ENCODE measurements around the gene HSD3B7. TPM values are rescaled to one million over a fixed set of nuclear protein-coding genes. Genes with fewer than 3 reads are reported as not detected.

Gene HSD3B7
- total RNA-seq, 4 donors from 2014 or later, result 13.2 to 20.8 (median 16.0) TPM

DNA sequence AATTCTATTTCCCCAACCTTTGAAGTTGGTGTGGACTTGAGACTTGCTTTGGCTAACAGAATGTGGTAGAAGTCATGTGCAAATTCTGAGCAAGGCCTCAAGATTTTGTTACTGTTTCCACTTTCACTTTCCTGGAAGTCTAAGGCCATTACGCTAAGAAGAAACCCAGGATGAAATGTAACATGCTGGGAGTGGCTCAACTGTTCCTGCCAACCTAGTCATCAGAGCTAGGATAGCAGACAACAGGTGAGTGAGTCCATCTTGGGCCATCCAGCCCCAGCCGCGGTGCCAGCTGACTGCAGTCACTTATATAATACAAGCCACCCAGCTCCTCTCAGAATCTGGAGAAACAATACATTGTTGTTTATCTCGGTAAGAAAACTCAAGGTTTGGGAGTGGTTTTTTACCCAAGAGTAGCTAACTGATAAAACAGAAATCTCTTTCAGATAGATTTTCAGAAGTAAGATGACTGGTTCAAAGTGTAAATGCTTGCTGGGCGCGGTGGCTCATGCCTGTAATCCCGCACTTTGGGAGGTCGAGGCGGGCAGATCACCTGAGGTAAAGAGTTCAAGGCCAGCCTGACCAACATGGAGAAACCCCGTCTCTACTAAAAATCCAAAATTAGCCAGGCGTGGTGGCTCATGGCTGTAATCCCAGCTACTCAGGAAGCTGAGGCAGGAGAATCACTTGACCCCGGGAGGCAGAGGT is 37.7 kb downstream of the HSD3B7 start:
- Histone ChIP-seq H3K4me3 (no peak overlapping the region), H3K9me3 (no peaks in the 10 kb centered on the region), H3K36me3 (no peaks in the 10 kb centered on the region), H3K27ac (no peak overlapping the region), H3K27me3 (no peaks in the 10 kb centered on the region), H3K4me1 (no peaks in the 10 kb centered on the region)
- WGBS, result 69% methylated on average over 12 of the region's 12 CpGs
- DNase-seq (ENCODE audit: low spot score in 2 of 2), result no peak
- TF ChIP-seq POLR2AphosphoS5 (IDR thresholded peaks at IDR 0.05) (no peak), EP300 (IDR thresholded peaks at IDR 0.05) (no peak), POLR2A (IDR thresholded peaks at IDR 0.05) (no peak)
- TF ChIP-seq, protein P1, sequence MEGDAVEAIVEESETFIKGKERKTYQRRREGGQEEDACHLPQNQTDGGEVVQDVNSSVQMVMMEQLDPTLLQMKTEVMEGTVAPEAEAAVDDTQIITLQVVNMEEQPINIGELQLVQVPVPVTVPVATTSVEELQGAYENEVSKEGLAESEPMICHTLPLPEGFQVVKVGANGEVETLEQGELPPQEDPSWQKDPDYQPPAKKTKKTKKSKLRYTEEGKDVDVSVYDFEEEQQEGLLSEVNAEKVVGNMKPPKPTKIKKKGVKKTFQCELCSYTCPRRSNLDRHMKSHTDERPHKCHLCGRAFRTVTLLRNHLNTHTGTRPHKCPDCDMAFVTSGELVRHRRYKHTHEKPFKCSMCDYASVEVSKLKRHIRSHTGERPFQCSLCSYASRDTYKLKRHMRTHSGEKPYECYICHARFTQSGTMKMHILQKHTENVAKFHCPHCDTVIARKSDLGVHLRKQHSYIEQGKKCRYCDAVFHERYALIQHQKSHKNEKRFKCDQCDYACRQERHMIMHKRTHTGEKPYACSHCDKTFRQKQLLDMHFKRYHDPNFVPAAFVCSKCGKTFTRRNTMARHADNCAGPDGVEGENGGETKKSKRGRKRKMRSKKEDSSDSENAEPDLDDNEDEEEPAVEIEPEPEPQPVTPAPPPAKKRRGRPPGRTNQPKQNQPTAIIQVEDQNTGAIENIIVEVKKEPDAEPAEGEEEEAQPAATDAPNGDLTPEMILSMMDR (IDR thresholded peaks at IDR 0.05), result no peak

DNA sequence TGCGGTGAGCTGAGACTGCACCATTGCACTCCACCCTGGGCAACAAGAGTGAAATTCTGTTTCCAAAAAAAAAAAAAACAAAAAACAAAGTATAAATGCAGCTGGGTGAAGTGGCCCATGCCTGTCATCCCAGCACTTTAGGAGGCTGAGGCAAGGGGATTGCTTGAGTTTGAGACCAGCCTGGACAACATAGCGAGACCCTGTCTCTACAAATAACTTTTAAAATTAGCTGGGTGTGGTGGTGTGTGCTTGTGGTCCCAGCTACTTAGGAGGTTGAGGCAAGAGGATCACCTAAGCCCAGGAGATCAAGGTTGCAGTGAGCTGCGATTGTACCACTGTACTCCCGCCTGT is 38.2 kb downstream of the HSD3B7 start:
- Histone ChIP-seq H3K4me1 (no peaks in the 10 kb centered on the region), H3K4me3 (no peak overlapping the region), H3K36me3 (no peaks in the 10 kb centered on the region), H3K27ac (no peak overlapping the region), H3K9me3 (no peaks in the 10 kb centered on the region), H3K27me3 (no peaks in the 10 kb centered on the region)
- no peak for DNase-seq (ENCODE audit: low spot score in 2 of 2)
- TF ChIP-seq POLR2AphosphoS5 (IDR thresholded peaks at IDR 0.05) (no peak), EP300 (IDR thresholded peaks at IDR 0.05) (no peak), POLR2A (IDR thresholded peaks at IDR 0.05) (no peak)
- TF ChIP-seq, protein P1 (IDR thresholded peaks at IDR 0.05), result no peak
- WGBS, result 95% methylated on average over 4 of the region's 4 CpGs

DNA sequence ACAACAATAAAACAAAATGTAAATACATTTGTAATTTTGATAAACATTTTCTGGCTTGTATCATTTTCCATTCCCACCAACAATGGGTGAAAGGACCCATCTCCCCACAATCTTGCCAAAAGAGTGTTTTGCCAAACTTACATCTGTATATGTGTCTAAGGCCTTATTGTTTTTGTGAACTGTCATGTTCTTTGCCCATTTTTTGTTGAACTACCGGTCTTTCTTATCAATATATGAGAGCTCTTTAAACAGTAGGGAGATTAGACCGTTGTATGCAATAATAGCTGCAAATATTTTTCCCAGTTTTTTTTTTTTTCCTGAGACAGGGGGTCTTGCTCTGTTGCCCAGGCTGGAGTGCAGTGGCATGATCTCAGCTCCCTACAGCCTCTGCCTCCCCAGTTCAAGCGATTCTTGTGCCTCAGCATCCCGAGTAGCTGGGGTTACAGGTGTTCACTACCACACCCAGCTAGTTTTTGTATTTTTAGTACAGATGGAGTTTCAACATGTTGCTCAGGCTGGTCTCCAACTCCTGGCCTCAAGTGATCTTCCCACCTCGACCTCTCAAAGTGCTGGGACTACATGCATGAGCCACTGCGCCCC is 38.7 kb downstream of the HSD3B7 start:
- 76% methylated on average over 6 of the region's 6 CpGs for WGBS
- H3K4me1 ChIP-seq, result no peaks in the 10 kb centered on the region

DNA sequence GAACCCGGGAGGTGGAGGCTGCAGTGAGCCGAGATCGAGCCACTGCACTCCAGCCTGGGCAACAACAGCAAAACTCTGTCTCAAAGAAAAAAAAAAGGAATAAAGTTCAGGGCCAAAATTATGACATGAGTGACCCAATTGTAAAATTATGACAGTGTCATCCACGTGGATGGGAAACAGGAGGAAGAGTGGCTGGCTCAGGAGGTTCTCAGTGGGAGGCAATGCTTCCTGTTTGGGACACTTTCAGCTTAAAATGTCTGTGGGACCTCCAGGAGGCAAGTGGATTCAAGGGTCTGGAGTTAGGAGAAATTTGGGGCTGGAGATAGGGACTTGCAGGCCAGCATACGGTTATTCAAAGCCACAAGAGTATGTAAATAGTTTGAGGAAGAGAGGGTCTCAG is 40.3 kb downstream of the HSD3B7 start:
- Histone ChIP-seq H3K27me3 (no peaks in the 10 kb centered on the region), H3K9me3 (no peaks in the 10 kb centered on the region), H3K4me3 (no peak overlapping the region), H3K4me1 (no peaks in the 10 kb centered on the region), H3K36me3 (no peaks in the 10 kb centered on the region), H3K27ac (no peak overlapping the region)
- TF ChIP-seq, protein P1 (IDR thresholded peaks at IDR 0.05), result no peak
- no peak for TF ChIP-seq POLR2A (IDR thresholded peaks at IDR 0.05)
- no peak for TF ChIP-seq EP300 (IDR thresholded peaks at IDR 0.05)
- no peak for TF ChIP-seq POLR2AphosphoS5 (IDR thresholded peaks at IDR 0.05)
- no peak for DNase-seq (ENCODE audit: low spot score in 2 of 2)
- WGBS, result 74% methylated on average over 5 of the region's 5 CpGs

More for the DNA sequence above, 38.7 kb downstream of the HSD3B7 start:
- H3K27ac ChIP-seq, result no peak overlapping the region
- H3K27me3 ChIP-seq, result no peaks in the 10 kb centered on the region
- H3K9me3 ChIP-seq, result no peaks in the 10 kb centered on the region
- H3K4me3 ChIP-seq, result no peak overlapping the region
- no peak for DNase-seq (ENCODE audit: low spot score in 2 of 2)
- no peaks in the 10 kb centered on the region for H3K36me3 ChIP-seq
- TF ChIP-seq POLR2A (IDR thresholded peaks at IDR 0.05) (no peak), POLR2AphosphoS5 (IDR thresholded peaks at IDR 0.05) (no peak)

DNA sequence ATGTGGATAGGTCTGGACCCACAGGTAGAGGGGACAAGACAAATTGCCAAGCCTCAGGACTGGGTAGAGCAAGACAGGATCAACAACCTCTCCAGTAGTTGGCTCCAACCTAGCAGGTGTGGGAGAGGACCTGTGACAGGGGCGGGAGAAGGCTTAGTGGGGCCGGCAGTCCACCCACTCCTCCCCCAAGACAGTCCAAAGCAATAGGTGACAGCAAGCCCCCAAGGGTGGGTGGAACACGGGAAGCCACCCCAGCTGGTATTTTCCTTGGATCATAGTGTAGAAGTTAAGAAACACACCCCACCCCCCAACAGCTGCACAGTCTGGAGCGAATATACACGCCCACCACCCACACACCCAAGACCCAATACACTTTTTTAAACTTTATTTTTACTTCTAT is 44.3 kb downstream of the HSD3B7 start:
- H3K36me3 ChIP-seq, result no peaks in the 10 kb centered on the region
- no peak for DNase-seq (ENCODE audit: low spot score in 2 of 2)
- H3K27me3 ChIP-seq, result no peaks in the 10 kb centered on the region
- H3K27ac ChIP-seq, result no peak overlapping the region
- H3K4me3 ChIP-seq, result no peak overlapping the region
- H3K4me1 ChIP-seq, result peaks cover 16% of the 10 kb centered on the region
- TF ChIP-seq POLR2AphosphoS5 (IDR thresholded peaks at IDR 0.05), result no peak
- TF ChIP-seq, protein P1 (IDR thresholded peaks at IDR 0.05), result no peak
- TF ChIP-seq POLR2A (IDR thresholded peaks at IDR 0.05), result no peak
- TF ChIP-seq EP300 (IDR thresholded peaks at IDR 0.05), result no peak
- WGBS, result 61% methylated on average over 5 of the region's 5 CpGs
- no peaks in the 10 kb centered on the region for H3K9me3 ChIP-seq

All from suprapubic skin (tissue), 4 donors.